ENCODE results near the gene MME.

DNA sequence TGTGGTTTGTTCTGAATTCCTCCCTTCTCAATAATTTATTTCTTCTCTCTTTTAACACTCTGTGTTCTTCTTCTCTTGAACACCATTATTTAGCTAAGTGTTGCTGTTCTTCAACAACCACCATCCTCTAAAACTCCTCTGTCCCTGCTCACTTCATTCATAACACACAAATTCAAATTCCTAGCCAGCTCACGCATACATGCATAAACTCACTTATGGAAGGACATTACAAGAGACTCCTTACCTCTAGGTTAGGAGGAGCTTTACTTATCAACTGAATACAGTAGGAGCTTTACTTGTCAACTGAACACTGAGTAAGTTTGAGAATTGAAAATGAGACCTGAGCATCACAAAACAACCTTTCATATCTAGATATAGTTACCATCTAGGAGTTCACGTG, 23.6 kb downstream of the MME start:
- TF ChIP-seq, protein P1, sequence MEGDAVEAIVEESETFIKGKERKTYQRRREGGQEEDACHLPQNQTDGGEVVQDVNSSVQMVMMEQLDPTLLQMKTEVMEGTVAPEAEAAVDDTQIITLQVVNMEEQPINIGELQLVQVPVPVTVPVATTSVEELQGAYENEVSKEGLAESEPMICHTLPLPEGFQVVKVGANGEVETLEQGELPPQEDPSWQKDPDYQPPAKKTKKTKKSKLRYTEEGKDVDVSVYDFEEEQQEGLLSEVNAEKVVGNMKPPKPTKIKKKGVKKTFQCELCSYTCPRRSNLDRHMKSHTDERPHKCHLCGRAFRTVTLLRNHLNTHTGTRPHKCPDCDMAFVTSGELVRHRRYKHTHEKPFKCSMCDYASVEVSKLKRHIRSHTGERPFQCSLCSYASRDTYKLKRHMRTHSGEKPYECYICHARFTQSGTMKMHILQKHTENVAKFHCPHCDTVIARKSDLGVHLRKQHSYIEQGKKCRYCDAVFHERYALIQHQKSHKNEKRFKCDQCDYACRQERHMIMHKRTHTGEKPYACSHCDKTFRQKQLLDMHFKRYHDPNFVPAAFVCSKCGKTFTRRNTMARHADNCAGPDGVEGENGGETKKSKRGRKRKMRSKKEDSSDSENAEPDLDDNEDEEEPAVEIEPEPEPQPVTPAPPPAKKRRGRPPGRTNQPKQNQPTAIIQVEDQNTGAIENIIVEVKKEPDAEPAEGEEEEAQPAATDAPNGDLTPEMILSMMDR (IDR thresholded peaks at IDR 0.05): no peak
- TF ChIP-seq SIN3A (IDR thresholded peaks at IDR 0.05; ENCODE audit: borderline replicate concordance, insufficient read depth, low read depth, low read length) (no peak), POLR2AphosphoS5 (IDR thresholded peaks at IDR 0.05; ENCODE audit: low read depth, low read length) (no peak), TCF7L2 (IDR thresholded peaks at IDR 0.05; ENCODE audit: low read depth, low read length) (no peak)
- TF ChIP-seq, protein P2, sequence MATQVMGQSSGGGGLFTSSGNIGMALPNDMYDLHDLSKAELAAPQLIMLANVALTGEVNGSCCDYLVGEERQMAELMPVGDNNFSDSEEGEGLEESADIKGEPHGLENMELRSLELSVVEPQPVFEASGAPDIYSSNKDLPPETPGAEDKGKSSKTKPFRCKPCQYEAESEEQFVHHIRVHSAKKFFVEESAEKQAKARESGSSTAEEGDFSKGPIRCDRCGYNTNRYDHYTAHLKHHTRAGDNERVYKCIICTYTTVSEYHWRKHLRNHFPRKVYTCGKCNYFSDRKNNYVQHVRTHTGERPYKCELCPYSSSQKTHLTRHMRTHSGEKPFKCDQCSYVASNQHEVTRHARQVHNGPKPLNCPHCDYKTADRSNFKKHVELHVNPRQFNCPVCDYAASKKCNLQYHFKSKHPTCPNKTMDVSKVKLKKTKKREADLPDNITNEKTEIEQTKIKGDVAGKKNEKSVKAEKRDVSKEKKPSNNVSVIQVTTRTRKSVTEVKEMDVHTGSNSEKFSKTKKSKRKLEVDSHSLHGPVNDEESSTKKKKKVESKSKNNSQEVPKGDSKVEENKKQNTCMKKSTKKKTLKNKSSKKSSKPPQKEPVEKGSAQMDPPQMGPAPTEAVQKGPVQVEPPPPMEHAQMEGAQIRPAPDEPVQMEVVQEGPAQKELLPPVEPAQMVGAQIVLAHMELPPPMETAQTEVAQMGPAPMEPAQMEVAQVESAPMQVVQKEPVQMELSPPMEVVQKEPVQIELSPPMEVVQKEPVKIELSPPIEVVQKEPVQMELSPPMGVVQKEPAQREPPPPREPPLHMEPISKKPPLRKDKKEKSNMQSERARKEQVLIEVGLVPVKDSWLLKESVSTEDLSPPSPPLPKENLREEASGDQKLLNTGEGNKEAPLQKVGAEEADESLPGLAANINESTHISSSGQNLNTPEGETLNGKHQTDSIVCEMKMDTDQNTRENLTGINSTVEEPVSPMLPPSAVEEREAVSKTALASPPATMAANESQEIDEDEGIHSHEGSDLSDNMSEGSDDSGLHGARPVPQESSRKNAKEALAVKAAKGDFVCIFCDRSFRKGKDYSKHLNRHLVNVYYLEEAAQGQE (IDR thresholded peaks at IDR 0.05; ENCODE audit: insufficient read depth in 1 of 2, low read depth in 2 of 2, low read length in 1 of 2): no peak

Measured in Panc1 (cell line).